Body of pancreas (tissue), 4 donors: ENCODE results near the gene SOX10.
"Not testable (repeated sequence)": the region's sequence is repeated elsewhere in the genome, so short reads cannot be mapped to it uniquely, and the experiment has no call there.

ENCODE experiments used
- CTCF ChIP-seq, 7 experiments: fragments of 450-650 bp in 4 of 7; fragments of 200-600 bp in 3 of 7; sonication (generic) in 3 of 7; IDR thresholded peaks; one replicate each; pipeline ENCODE4 v1.5.1; 2016 to 2019; ENCODE audit warnings: antibody characterized with exemption in 7 of 7
- POLR2A ChIP-seq, 3 donors: fragments of 450-650 bp; IDR thresholded peaks; one replicate each; pipeline ENCODE4 v1.6.1; 2016; ENCODE audit warnings: antibody characterized with exemption in 3 of 3, mild to moderate bottlenecking in 2 of 3

- not testable (repeated sequence) for TF ChIP-seq CTCF, POLR2A (IDR thresholded peaks at IDR 0.05)
Measured at GRCh38 chr22:37952629-37953028, 31.7 kb downstream of the SOX10 start.
